BE2C (cell line): Measurements from ENCODE around the gene EYS.

Experiments
- DNase-seq: peaks from one replicate; pipeline ENCODE4 v3.0.0-alpha.2; 2020
- H3K27me3 ChIP-seq: fragments of 250-450 bp; sonication (Bioruptor Pico); 2 replicates; pipeline ENCODE4 v1.5.1; 2020; ENCODE audit warnings: mild to moderate bottlenecking
- H3K36me3 ChIP-seq: fragments of 250-450 bp; sonication (Bioruptor Pico); 2 replicates; pipeline ENCODE4 v1.5.1; 2020; ENCODE audit warnings: mild to moderate bottlenecking
- H3K4me1 ChIP-seq: fragments of 250-450 bp; sonication (Bioruptor Pico); 2 replicates; pipeline ENCODE4 v1.5.1; 2020
- H3K4me3 ChIP-seq: 2 replicates; pipeline ENCODE4 v1.5.1; 2011; ENCODE audit warnings: low read depth, low read length
- H3K9me3 ChIP-seq: fragments of 250-450 bp; sonication (Bioruptor Pico); 2 replicates; pipeline ENCODE4 v1.5.1; 2020
- TF ChIP-seq, protein P1 (sequence below): IDR thresholded peaks from 2 replicates; pipeline ENCODE4 v1.5.1; 2012; ENCODE audit warnings: mild to moderate bottlenecking, low read depth, low read length

Gene EYS

GRCh38 chr6:64294034-64294433 lies 1413.0 kb downstream of the EYS start:
- Histone ChIP-seq H3K9me3 (no peaks in the 10 kb centered on the region), H3K4me1 (peaks cover 6% of the 10 kb centered on the region), H3K4me3 (no peak overlapping the region), H3K36me3 (no peaks in the 10 kb centered on the region), H3K27me3 (no peaks in the 10 kb centered on the region)
- no peak for DNase-seq
- TF ChIP-seq, protein P1, sequence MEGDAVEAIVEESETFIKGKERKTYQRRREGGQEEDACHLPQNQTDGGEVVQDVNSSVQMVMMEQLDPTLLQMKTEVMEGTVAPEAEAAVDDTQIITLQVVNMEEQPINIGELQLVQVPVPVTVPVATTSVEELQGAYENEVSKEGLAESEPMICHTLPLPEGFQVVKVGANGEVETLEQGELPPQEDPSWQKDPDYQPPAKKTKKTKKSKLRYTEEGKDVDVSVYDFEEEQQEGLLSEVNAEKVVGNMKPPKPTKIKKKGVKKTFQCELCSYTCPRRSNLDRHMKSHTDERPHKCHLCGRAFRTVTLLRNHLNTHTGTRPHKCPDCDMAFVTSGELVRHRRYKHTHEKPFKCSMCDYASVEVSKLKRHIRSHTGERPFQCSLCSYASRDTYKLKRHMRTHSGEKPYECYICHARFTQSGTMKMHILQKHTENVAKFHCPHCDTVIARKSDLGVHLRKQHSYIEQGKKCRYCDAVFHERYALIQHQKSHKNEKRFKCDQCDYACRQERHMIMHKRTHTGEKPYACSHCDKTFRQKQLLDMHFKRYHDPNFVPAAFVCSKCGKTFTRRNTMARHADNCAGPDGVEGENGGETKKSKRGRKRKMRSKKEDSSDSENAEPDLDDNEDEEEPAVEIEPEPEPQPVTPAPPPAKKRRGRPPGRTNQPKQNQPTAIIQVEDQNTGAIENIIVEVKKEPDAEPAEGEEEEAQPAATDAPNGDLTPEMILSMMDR = no peak

DNA sequence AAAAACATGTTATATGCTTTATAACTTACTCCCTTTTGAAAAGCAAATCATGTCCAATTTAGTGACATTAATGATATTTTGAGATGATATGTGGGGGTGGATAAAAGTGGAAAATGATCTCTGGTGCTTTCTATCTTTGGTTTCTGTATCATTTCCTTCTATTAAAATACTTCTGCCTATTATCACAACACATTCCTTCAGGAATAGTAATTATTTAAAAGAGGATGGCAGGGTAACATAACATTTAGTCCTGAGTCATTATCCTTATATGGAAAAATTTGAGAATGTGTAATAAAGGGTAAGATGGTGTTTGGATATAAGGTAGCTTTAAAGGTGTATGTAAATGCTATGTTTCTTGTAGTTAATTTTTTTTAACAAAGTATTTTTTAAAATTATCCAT lies 1413.7 kb downstream of the EYS start:
- Histone ChIP-seq H3K36me3 (no peaks in the 10 kb centered on the region), H3K4me1 (peaks cover 8% of the 10 kb centered on the region), H3K9me3 (no peaks in the 10 kb centered on the region), H3K27me3 (no peaks in the 10 kb centered on the region), H3K4me3 (no peak overlapping the region)
- TF ChIP-seq, protein P1 = no peak
- DNase-seq = no peak

GRCh38 chr6:64290867-64291266 lies 1416.2 kb downstream of the EYS start:
- H3K4me3 ChIP-seq = no peak overlapping the region
- no peak for DNase-seq
- H3K36me3 ChIP-seq = no peaks in the 10 kb centered on the region
- H3K9me3 ChIP-seq = no peaks in the 10 kb centered on the region
- no peaks in the 10 kb centered on the region for H3K27me3 ChIP-seq
- TF ChIP-seq, protein P1 = no peak
- H3K4me1 ChIP-seq = peaks cover 8% of the 10 kb centered on the region

DNA sequence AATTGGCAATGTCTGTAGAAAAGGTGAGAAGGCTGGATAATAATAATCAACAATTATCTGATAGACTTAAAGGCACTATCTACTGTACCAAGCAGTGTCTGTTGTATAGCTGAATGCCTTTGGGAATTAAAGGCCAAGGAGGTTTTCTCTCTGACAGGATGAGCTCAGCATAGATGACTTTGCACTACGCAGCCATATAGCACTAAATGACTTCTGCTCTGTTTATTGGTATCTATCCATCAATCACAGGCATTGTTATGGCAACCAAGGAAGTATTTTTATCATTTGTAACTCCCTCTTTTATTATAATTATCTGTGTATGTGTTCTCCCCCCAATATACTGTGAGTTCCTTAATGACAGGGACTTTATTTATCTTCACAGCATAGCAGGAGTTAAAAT lies 1417.1 kb downstream of the EYS start:
- Histone ChIP-seq H3K4me3 (no peak overlapping the region), H3K36me3 (no peaks in the 10 kb centered on the region), H3K9me3 (no peaks in the 10 kb centered on the region), H3K27me3 (no peaks in the 10 kb centered on the region), H3K4me1 (peaks cover 8% of the 10 kb centered on the region)
- no peak for DNase-seq
- TF ChIP-seq, protein P1 = no peak

DNA sequence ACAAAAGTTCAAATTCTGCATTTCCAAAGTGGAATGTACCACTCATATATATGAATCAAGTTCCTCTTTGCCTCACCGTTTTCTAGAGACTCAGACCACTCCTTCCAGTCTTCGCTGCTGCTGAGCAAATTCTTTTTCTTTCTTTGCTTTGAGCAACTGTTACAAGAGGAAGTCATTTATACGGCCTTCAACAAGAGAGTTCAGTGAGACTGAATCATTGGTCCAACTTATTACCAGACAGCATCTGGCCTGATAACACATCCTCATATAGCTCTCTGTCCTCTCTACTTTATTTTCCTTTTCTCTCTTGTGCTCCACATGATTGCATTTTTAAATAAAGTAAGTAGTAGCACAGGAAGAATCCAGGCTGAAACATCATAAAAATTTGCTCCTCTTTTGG lies 1418.7 kb downstream of the EYS start:
- H3K36me3 ChIP-seq = no peaks in the 10 kb centered on the region
- no peaks in the 10 kb centered on the region for H3K9me3 ChIP-seq
- no peak for DNase-seq
- no peaks in the 10 kb centered on the region for H3K27me3 ChIP-seq
- H3K4me3 ChIP-seq = no peak overlapping the region
- H3K4me1 ChIP-seq = peaks cover 8% of the 10 kb centered on the region
- TF ChIP-seq, protein P1 = no peak

GRCh38 chr6:64281167-64281566 lies 1425.9 kb downstream of the EYS start:
- H3K4me1 ChIP-seq = peaks cover 4% of the 10 kb centered on the region
- H3K27me3 ChIP-seq = no peaks in the 10 kb centered on the region
- no peaks in the 10 kb centered on the region for H3K9me3 ChIP-seq
- H3K36me3 ChIP-seq = no peaks in the 10 kb centered on the region
- TF ChIP-seq, protein P1 = no peak
- H3K4me3 ChIP-seq = no peak overlapping the region
- DNase-seq = no peak
